Astrocyte (in vitro differentiated cells and primary cell): ENCODE data around the gene TMC1. TPM values are rescaled to one million over a fixed set of nuclear protein-coding genes. Genes with fewer than 3 reads are reported as not detected.
A peak's percentile ranks its signal among the peaks of the same experiment; 100 is the strongest.

Source experiments
- DNase-seq: peaks from one replicate; pipeline ENCODE4 v3.0.0-alpha.2; 2010; ENCODE audit warnings: low read depth
- FAIRE-seq: peaks from 2 replicates; lab custom pipeline; 2011; peaks lifted over from hg19 to GRCh38; lab: Jason Lieb, UNC
- H2AFZ ChIP-seq: 2 replicates; pipeline ENCODE4 v1.6.0; 2012; ENCODE audit warnings: low read depth, low read length, inconsistent platforms
- H3K27ac ChIP-seq: 2 replicates; pipeline ENCODE4 v1.5.1; 2011; ENCODE audit warnings: low read depth, low read length, inconsistent platforms
- H3K27me3 ChIP-seq: 2 replicates; pipeline ENCODE4 v1.6.0; 2011; ENCODE audit warnings: low read length, inconsistent platforms; ENCODE audit not compliant: insufficient read depth
- H3K36me3 ChIP-seq: 2 replicates; pipeline ENCODE4 v1.5.1; 2011; ENCODE audit warnings: low read length, inconsistent platforms; ENCODE audit not compliant: insufficient read depth
- H3K4me1 ChIP-seq: 2 replicates; pipeline ENCODE4 v1.5.1; 2011; ENCODE audit warnings: low read length, inconsistent platforms; ENCODE audit not compliant: insufficient read depth
- H3K4me2 ChIP-seq: 2 replicates; pipeline ENCODE4 v1.6.0; 2012; ENCODE audit warnings: low read length, inconsistent platforms
- H3K4me3 ChIP-seq: 2 replicates; pipeline ENCODE4 v1.5.1; 2011; ENCODE audit warnings: low read depth, mild to moderate bottlenecking, low read length, inconsistent platforms; ENCODE audit not compliant: insufficient read depth
- H3K79me2 ChIP-seq: 2 replicates; pipeline ENCODE4 v1.6.0; 2012; ENCODE audit warnings: mild to moderate bottlenecking, low read length, inconsistent platforms; ENCODE audit not compliant: insufficient read depth
- H3K9ac ChIP-seq: 2 replicates; pipeline ENCODE4 v1.6.0; 2012; ENCODE audit warnings: mild to moderate bottlenecking, low read length, inconsistent platforms
- H3K9me3 ChIP-seq: 2 replicates; pipeline ENCODE4 v1.5.1; 2012; ENCODE audit warnings: low read depth, mild to moderate bottlenecking, low read length, inconsistent platforms; ENCODE audit not compliant: insufficient read depth
- H4K20me1 ChIP-seq: 2 replicates; pipeline ENCODE4 v1.6.0; 2012; ENCODE audit warnings: low read length, inconsistent platforms; ENCODE audit not compliant: insufficient read depth
- H3K27ac Mint-ChIP-seq: one replicate; pipeline ENCODE4 v1.8.0; 2021; ENCODE audit warnings: mild to moderate bottlenecking, mixed read lengths; ENCODE audit not compliant: unreplicated experiment
- H3K27me3 Mint-ChIP-seq: one replicate; pipeline ENCODE4 v1.8.0; 2021; ENCODE audit warnings: low read depth, mixed read lengths; ENCODE audit not compliant: unreplicated experiment
- H3K36me3 Mint-ChIP-seq: one replicate; pipeline ENCODE4 v1.8.0; 2021; ENCODE audit warnings: low read depth, mixed read lengths; ENCODE audit not compliant: unreplicated experiment
- H3K4me1 Mint-ChIP-seq: one replicate; pipeline ENCODE4 v1.8.0; 2021; ENCODE audit warnings: low read depth, mixed read lengths; ENCODE audit not compliant: unreplicated experiment
- H3K4me3 Mint-ChIP-seq: one replicate; pipeline ENCODE4 v1.8.0; 2021; ENCODE audit warnings: mild to moderate bottlenecking, moderate library complexity, mixed read lengths; ENCODE audit not compliant: unreplicated experiment
- H3K9me3 Mint-ChIP-seq: one replicate; pipeline ENCODE4 v1.8.0; 2021; ENCODE audit warnings: mild to moderate bottlenecking, mixed read lengths; ENCODE audit not compliant: unreplicated experiment
- CTCF ChIP-seq: IDR thresholded peaks from 2 replicates; pipeline ENCODE4 v1.5.1; 2011; ENCODE audit warnings: low read depth, mild to moderate bottlenecking, inconsistent platforms, low read length, moderate library complexity; ENCODE audit not compliant: insufficient read depth
- EZH2 ChIP-seq: IDR thresholded peaks from 2 replicates; pipeline ENCODE4 v1.6.1; 2012; ENCODE audit warnings: mild to moderate bottlenecking, low read length, inconsistent platforms; ENCODE audit not compliant: insufficient read depth
- total RNA-seq: library from RNA; stranded (reverse); gene quantifications from 2 replicates; pipeline ENCODE4 v1.2.1, GENCODE V29; 2021

The TMC1 gene
- total RNA-seq, 1 donor from 2014 or later, result not detected

- peaks cover 33% of the 10 kb centered on the region for H3K4me1 ChIP-seq
- Mint-ChIP-seq H3K4me3 (no peak overlapping the region), H3K9me3 (no peaks in the 10 kb centered on the region), H3K36me3 (no peaks in the 10 kb centered on the region), H3K27me3 (no peaks in the 10 kb centered on the region), H3K4me1 (peaks cover 31% of the 10 kb centered on the region), H3K27ac (peak overlapping the region; percentile 98)
- peak overlapping the region; percentile 67 for H3K4me2 ChIP-seq
- H3K9me3 ChIP-seq, result no peaks in the 10 kb centered on the region
- TF ChIP-seq EZH2 (no peak), CTCF (no peak)
- no peaks in the 10 kb centered on the region for H3K79me2 ChIP-seq
- no peaks in the 10 kb centered on the region for H3K27me3 ChIP-seq
- peak; percentile 98 for FAIRE-seq
- H3K36me3 ChIP-seq, result no peaks in the 10 kb centered on the region
- H3K4me3 ChIP-seq, result no peak overlapping the region
- H4K20me1 ChIP-seq, result no peaks in the 10 kb centered on the region
- peak overlapping the region; percentile 76 for H3K9ac ChIP-seq
- peak; percentile 100 for DNase-seq
- H3K27ac ChIP-seq, result peak overlapping the region; percentile 96
- H2AFZ ChIP-seq, result peak overlapping the region; percentile 23
Measured at GRCh38 chr9:72524820-72525540, 3.6 kb downstream of the TMC1 start.

- Mint-ChIP-seq H3K9me3 (no peaks in the 10 kb centered on the region), H3K4me1 (peaks cover 31% of the 10 kb centered on the region), H3K27ac (peak overlapping the region; percentile 98), H3K27me3 (no peaks in the 10 kb centered on the region), H3K4me3 (peak overlapping the region; percentile 68), H3K36me3 (no peaks in the 10 kb centered on the region)
- no peaks in the 10 kb centered on the region for H3K27me3 ChIP-seq
- H3K9me3 ChIP-seq, result no peaks in the 10 kb centered on the region
- H3K9ac ChIP-seq, result peak overlapping the region; percentile 81
- peak; percentile 93 for DNase-seq
- H3K4me1 ChIP-seq, result peaks cover 33% of the 10 kb centered on the region
- no peaks in the 10 kb centered on the region for H3K36me3 ChIP-seq
- H3K79me2 ChIP-seq, result no peaks in the 10 kb centered on the region
- TF ChIP-seq CTCF, result no peak
- no peak for TF ChIP-seq EZH2
- H3K4me3 ChIP-seq, result peak overlapping the region; percentile 43
- H3K27ac ChIP-seq, result peak overlapping the region; percentile 96
- peak overlapping the region; percentile 61 for H2AFZ ChIP-seq
- peak; percentile 32 for FAIRE-seq
- no peaks in the 10 kb centered on the region for H4K20me1 ChIP-seq
- peak overlapping the region; percentile 80 for H3K4me2 ChIP-seq
Measured at GRCh38 chr9:72526901-72527800, 5.7 kb downstream of the TMC1 start.
